IgD-negative memory B cell (primary cell): Measurements from ENCODE around the gene TMC7. TPM values are rescaled to one million over a fixed set of nuclear protein-coding genes. Genes with fewer than 3 reads are reported as not detected.
A peak's percentile ranks its signal among the peaks of the same experiment; 100 is the strongest.
"Not testable (repeated sequence)": the region's sequence is repeated elsewhere in the genome, so short reads cannot be mapped to it uniquely, and the experiment has no call there.

Experiments used
- H3K27ac Mint-ChIP-seq, 3 donors: one replicate each; pipeline ENCODE4 v1.8.0; 2020 to 2022; ENCODE audit warnings: mild to moderate bottlenecking in 3 of 3, mixed read lengths in 3 of 3, moderate library complexity in 1 of 3
- H3K27me3 Mint-ChIP-seq: one replicate; pipeline ENCODE4 v1.8.0; 2021; ENCODE audit warnings: mixed read lengths
- H3K36me3 Mint-ChIP-seq: one replicate; pipeline ENCODE4 v1.8.0; 2020; ENCODE audit warnings: mild to moderate bottlenecking, mixed read lengths
- H3K4me1 Mint-ChIP-seq, 3 donors: one replicate each; pipeline ENCODE4 v1.8.0; 2020 to 2022; ENCODE audit warnings: mixed read lengths in 3 of 3, mild to moderate bottlenecking in 1 of 3
- H3K4me3 Mint-ChIP-seq, 4 donors: one replicate each; pipeline ENCODE4 v1.8.0; 2020 to 2022; ENCODE audit warnings: mild to moderate bottlenecking in 4 of 4, mixed read lengths in 4 of 4, moderate library complexity in 3 of 4
- H3K9me3 Mint-ChIP-seq, 3 donors: one replicate each; pipeline ENCODE4 v1.8.0; 2020 to 2021; ENCODE audit warnings: mixed read lengths in 3 of 3, mild to moderate bottlenecking in 1 of 3
- polyA plus RNA-seq: library from polyadenylated mRNA; unstranded; fragments of 300-500 nt; fragmentation: Illumina TruSeq; gene quantifications from one replicate; pipeline ENCODE4 v1.2.3, GENCODE V29; 2021

TMC7 gene
- polyA plus RNA-seq, result not detected

GRCh38 chr16:18983565-18984434, at the start of gene TMC7:
TMC7 (plus strand) TSS chr16:18983934; CDS start chr16:18984064, 130 bp downstream.
- H3K27me3 Mint-ChIP-seq, result peaks cover 27% of the 10 kb centered on the region
- H3K27ac Mint-ChIP-seq, result no peak within 1 kb of the TSS
- peaks cover 0 to 5% (median 1%) of the 10 kb centered on the region in 3 donors for H3K9me3 Mint-ChIP-seq
- no peaks in the 10 kb centered on the region for H3K36me3 Mint-ChIP-seq
- no peaks in the 10 kb centered on the region for H3K4me1 Mint-ChIP-seq
- H3K4me3 Mint-ChIP-seq, result peak within 1 kb of the TSS in 2 of 4 donors; percentile 1 to 63

DNA sequence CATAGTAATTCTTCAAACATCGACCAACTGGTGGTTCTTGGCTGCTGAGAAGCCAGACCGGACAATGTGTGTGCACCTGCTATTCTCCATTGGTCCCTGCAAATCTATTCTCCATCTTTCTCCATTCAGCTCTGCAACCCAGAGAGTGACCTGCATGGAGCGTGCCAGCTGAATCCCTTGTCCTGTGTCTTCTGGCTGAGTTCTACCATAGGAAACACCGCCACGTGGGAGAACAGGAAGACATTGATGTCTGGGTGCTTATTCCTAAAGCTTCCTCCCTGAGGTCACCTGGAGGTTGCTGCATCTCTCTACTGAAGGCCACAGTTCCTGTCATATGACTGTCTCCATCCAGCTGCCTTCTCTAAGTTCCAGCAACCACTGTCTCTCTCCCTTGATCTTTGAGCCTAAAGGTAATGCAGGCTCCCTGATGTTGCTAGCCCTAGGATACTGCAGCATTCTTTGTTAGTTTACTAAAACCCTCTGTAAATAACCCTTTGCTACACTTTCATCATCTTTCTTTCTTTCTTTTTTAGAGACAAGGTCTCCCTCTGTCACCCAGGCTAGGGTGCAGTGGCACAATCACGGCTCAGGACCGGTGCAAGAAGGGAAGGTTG, 46.9 kb upstream of the TMC7 start:
- Mint-ChIP-seq H3K27me3 (peaks cover 1% of the 10 kb centered on the region), H3K9me3 (no peaks in the 10 kb centered on the region), H3K4me1 (peaks cover 7% of the 10 kb centered on the region in 3 donors), H3K36me3 (peaks cover 2% of the 10 kb centered on the region), H3K27ac (no peak overlapping the region), H3K4me3 (no peak overlapping the region)

- H3K9me3 Mint-ChIP-seq, result no peaks in the 10 kb centered on the region
- H3K4me1 Mint-ChIP-seq, result peaks cover 1 to 5% (median 2%) of the 10 kb centered on the region in 3 donors
- no peak overlapping the region for H3K27ac Mint-ChIP-seq
- H3K36me3 Mint-ChIP-seq, result peaks cover 2% of the 10 kb centered on the region
- no peak overlapping the region for H3K4me3 Mint-ChIP-seq
- peaks cover 1% of the 10 kb centered on the region for H3K27me3 Mint-ChIP-seq
These were observed 46.3 kb upstream of the TMC7 start for GRCh38 chr16:18937390-18937789.

GRCh38 chr16:18938986-18939385, 44.7 kb upstream of the TMC7 start:
- Mint-ChIP-seq H3K9me3 (no peaks in the 10 kb centered on the region), H3K27ac (no peak overlapping the region), H3K36me3 (peaks cover 2% of the 10 kb centered on the region), H3K27me3 (peaks cover 1% of the 10 kb centered on the region), H3K4me1 (peaks cover 0 to 6% (median 3%) of the 10 kb centered on the region in 3 donors), H3K4me3 (no peak overlapping the region)

GRCh38 chr16:18941471-18941870, 42.3 kb upstream of the TMC7 start:
- H3K4me1 Mint-ChIP-seq, result peaks cover 4 to 13% (median 9%) of the 10 kb centered on the region in 3 donors
- no peak overlapping the region for H3K27ac Mint-ChIP-seq
- H3K27me3 Mint-ChIP-seq, result peaks cover 1% of the 10 kb centered on the region
- no peaks in the 10 kb centered on the region for H3K9me3 Mint-ChIP-seq
- H3K36me3 Mint-ChIP-seq, result no peaks in the 10 kb centered on the region
- no peak overlapping the region for H3K4me3 Mint-ChIP-seq

DNA sequence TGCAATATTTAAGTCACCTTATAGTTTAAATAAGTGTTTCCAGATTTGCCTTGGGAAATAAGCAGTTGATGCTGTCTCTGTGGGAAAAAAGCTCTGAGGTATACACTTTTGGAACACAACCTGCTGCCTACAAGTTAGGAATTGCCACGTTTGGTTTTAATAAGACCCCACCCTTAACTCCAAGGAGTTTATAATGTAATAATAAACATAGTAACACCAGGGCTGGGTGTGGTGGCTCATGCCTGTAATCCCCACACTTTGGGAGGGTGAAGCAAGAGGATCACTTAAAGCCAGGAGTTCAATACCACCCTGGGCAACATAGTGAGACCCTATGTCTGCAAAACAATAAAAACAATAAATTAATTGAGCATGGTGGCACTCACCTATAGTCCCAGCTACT, 41.7 kb upstream of the TMC7 start:
- Mint-ChIP-seq H3K4me1 (peaks cover 4 to 14% (median 9%) of the 10 kb centered on the region in 3 donors), H3K4me3 (no peak overlapping the region), H3K9me3 (no peaks in the 10 kb centered on the region), H3K36me3 (no peaks in the 10 kb centered on the region), H3K27me3 (peaks cover 1% of the 10 kb centered on the region), H3K27ac (no peak overlapping the region)

GRCh38 chr16:18943414-18943813, 40.3 kb upstream of the TMC7 start:
- no peaks in the 10 kb centered on the region for H3K27me3 Mint-ChIP-seq
- no peaks in the 10 kb centered on the region for H3K9me3 Mint-ChIP-seq
- peak overlapping the region in 1 of 3 donors; percentile 91 for H3K27ac Mint-ChIP-seq
- H3K4me3 Mint-ChIP-seq, result no peak overlapping the region
- H3K4me1 Mint-ChIP-seq, result peaks cover 4 to 14% (median 9%) of the 10 kb centered on the region in 3 donors
- no peaks in the 10 kb centered on the region for H3K36me3 Mint-ChIP-seq

GRCh38 chr16:18945233-18945632, 38.5 kb upstream of the TMC7 start:
- Mint-ChIP-seq H3K9me3 (no peaks in the 10 kb centered on the region), H3K36me3 (no peaks in the 10 kb centered on the region), H3K27me3 (no peaks in the 10 kb centered on the region), H3K4me1 (peaks cover 4 to 14% (median 9%) of the 10 kb centered on the region in 3 donors), H3K4me3 (peak overlapping the region in 1 of 4 donors; percentile 35), H3K27ac (no peak overlapping the region)

GRCh38 chr16:18948372-18949020, 35.2 kb upstream of the TMC7 start:
- Mint-ChIP-seq H3K9me3 (no peaks in the 10 kb centered on the region), H3K4me3 (no peak overlapping the region), H3K27me3 (no peaks in the 10 kb centered on the region), H3K27ac (no peak overlapping the region), H3K36me3 (no peaks in the 10 kb centered on the region), H3K4me1 (peaks cover 4 to 10% (median 9%) of the 10 kb centered on the region in 3 donors)

DNA sequence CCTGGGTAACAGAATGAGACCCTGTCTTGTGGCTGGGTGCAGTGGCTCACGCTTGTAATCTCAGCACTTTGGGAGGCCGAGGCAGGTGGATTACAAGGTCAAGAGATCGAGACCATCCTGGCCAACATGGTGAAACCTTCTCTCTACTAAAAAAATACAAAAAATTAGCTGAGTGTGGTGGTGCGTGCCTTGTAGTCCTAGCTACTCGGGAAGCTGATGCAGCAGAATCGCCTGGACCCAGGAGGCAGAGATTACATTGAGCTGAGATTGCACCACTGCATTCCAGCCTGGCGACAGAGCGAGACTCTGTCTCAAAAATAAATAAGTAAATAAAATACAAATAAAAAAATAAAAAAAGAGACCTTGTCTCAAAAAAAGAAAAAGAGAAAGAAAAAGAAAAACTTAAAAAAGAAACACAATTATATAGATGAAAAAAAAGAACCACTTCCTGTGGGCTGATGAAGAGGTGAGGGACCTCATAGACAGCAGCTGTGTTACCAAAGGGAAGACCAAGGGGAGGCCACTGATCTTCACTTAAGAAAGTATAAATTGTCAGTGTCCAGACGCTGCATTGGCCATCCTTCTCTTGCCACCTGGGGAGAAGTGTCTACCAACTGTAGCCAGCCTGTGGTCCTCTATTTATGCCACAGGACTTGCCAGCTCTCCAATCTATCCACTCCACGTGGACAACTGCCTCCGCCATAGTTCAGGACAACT, 33.1 kb upstream of the TMC7 start:
- H3K9me3 Mint-ChIP-seq, result no peaks in the 10 kb centered on the region
- peaks cover 5 to 10% (median 6%) of the 10 kb centered on the region in 3 donors for H3K4me1 Mint-ChIP-seq

GRCh38 chr16:18953547-18953946, 30.2 kb upstream of the TMC7 start:
- Mint-ChIP-seq H3K36me3 (no peaks in the 10 kb centered on the region), H3K9me3 (no peaks in the 10 kb centered on the region), H3K4me3 (no peak overlapping the region), H3K27me3 (peaks cover 1% of the 10 kb centered on the region), H3K4me1 (peaks cover 0 to 9% (median 4%) of the 10 kb centered on the region in 3 donors), H3K27ac (no peak overlapping the region)

More for the DNA sequence above, 33.1 kb upstream of the TMC7 start:
- Mint-ChIP-seq H3K4me3 (no peak overlapping the region), H3K27me3 (no peaks in the 10 kb centered on the region), H3K36me3 (no peaks in the 10 kb centered on the region), H3K27ac (peak overlapping the region in 1 of 3 donors; percentile 43)

GRCh38 chr16:18955874-18956580, 27.7 kb upstream of the TMC7 start:
- H3K27ac Mint-ChIP-seq, result peak overlapping the region in 1 of 3 donors; percentile 33
- H3K27me3 Mint-ChIP-seq, H3K9me3 Mint-ChIP-seq, H3K36me3 Mint-ChIP-seq, H3K4me1 Mint-ChIP-seq: not testable (repeated sequence)
- peak overlapping the region in 3 of 4 donors; percentile 44 to 89 (median 78) for H3K4me3 Mint-ChIP-seq

GRCh38 chr16:18956658-18957241, 27.0 kb upstream of the TMC7 start:
- H3K4me3 Mint-ChIP-seq, result peak overlapping the region in 2 of 4 donors; percentile 78 to 89
- not testable (repeated sequence) for H3K9me3 Mint-ChIP-seq, H3K27ac Mint-ChIP-seq, H3K36me3 Mint-ChIP-seq, H3K4me1 Mint-ChIP-seq, H3K27me3 Mint-ChIP-seq

- no peaks in the 10 kb centered on the region for H3K36me3 Mint-ChIP-seq
These were observed 25.1 kb upstream of the TMC7 start for GRCh38 chr16:18958621-18959029.

More at GRCh38 chr16:18958621-18959029, 25.1 kb upstream of the TMC7 start:
- Mint-ChIP-seq H3K4me1 (peaks cover 0 to 9% (median 4%) of the 10 kb centered on the region in 3 donors), H3K27me3 (peaks cover 3% of the 10 kb centered on the region), H3K9me3 (no peaks in the 10 kb centered on the region), H3K4me3 (no peak overlapping the region), H3K27ac (no peak overlapping the region)
